Lower leg skin (tissue), 4 donors: ENCODE data around the gene RSPH9. TPM values are rescaled to one million over a fixed set of nuclear protein-coding genes. Genes with fewer than 3 reads are reported as not detected.
"Not testable (repeated sequence)": the region's sequence is repeated elsewhere in the genome, so short reads cannot be mapped to it uniquely, and the experiment has no call there.

Experiments
- DNase-seq, 2 donors: peaks; one replicate each; pipeline ENCODE4 v3.0.0-alpha.2; 2019; ENCODE audit warnings: low spot score in 2 of 2
- H3K4me3 ChIP-seq: fragments of 200-600 bp; sonication (generic); 2 replicates; pipeline ENCODE4 v1.5.1; 2017; ENCODE audit warnings: mild to moderate bottlenecking, low read depth; ENCODE audit not compliant: poor library complexity, severe bottlenecking
- POLR2A ChIP-seq, 2 donors: fragments of 450-650 bp; IDR thresholded peaks; one replicate each; pipeline ENCODE4 v1.6.1; 2016 to 2017; ENCODE audit warnings: antibody characterized with exemption in 2 of 2, mild to moderate bottlenecking in 1 of 2, moderate library complexity in 1 of 2
- WGBS, 2 donors: methylation state at CpG; one replicate each; pipeline ENCODE4 v1.1.5; 2018; 5-methylcytosine and 5-hydroxymethylcytosine counted together
- intact Hi-C: fragments of 100-400 bp; cut with DNase I; formaldehyde crosslinking; loops from one replicate; pipeline ENCODE4 v1.15.0; 2023; ENCODE audit warnings: low total_unique reads
- total RNA-seq, 4 donors: library from RNA; depleted of rRNA; stranded (reverse); fragments of >200 nt; gene quantifications; one replicate each; pipeline ENCODE4 v1.1.0, GENCODE V29; 2016
- TF ChIP-seq, protein P1 (sequence below), 3 donors: fragments of 450-650 bp; IDR thresholded peaks; one replicate each; pipeline ENCODE4 v1.5.1; 2016; ENCODE audit warnings: antibody characterized with exemption in 3 of 3, mild to moderate bottlenecking in 3 of 3, moderate library complexity in 2 of 3

Gene RSPH9
- total RNA-seq, 4 donors from 2014 or later, result 0.17 to 0.42 TPM; not detected in 2

DNA sequence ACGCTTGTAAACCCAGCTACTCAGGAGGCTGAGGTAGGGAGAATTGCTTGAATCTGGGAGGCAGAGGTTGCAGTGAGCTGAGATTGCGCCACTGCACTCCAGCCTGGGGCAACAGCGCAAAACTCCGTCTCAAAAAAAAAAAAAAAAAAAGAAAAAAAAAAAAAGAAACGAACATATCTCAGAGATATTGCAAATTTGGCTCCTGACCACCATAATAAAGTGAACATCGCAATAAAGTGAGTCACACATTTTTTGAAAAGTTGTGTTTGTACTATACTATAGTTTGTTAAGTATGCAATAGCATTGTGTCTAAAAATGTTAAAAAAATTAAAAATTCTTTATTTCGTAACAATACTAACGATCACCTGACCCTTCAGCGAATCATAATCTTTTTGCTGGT is 13.3 kb downstream of the RSPH9 start:
- DNase-seq, result no peak
- 79 to 87% methylated on average over 9 of the region's 9 CpGs for WGBS, 2 donors
- intact Hi-C loops, result no loop called here
- H3K4me3 ChIP-seq, result no peak overlapping the region
- TF ChIP-seq POLR2A (IDR thresholded peaks at IDR 0.05), result no peak
- TF ChIP-seq, protein P1, sequence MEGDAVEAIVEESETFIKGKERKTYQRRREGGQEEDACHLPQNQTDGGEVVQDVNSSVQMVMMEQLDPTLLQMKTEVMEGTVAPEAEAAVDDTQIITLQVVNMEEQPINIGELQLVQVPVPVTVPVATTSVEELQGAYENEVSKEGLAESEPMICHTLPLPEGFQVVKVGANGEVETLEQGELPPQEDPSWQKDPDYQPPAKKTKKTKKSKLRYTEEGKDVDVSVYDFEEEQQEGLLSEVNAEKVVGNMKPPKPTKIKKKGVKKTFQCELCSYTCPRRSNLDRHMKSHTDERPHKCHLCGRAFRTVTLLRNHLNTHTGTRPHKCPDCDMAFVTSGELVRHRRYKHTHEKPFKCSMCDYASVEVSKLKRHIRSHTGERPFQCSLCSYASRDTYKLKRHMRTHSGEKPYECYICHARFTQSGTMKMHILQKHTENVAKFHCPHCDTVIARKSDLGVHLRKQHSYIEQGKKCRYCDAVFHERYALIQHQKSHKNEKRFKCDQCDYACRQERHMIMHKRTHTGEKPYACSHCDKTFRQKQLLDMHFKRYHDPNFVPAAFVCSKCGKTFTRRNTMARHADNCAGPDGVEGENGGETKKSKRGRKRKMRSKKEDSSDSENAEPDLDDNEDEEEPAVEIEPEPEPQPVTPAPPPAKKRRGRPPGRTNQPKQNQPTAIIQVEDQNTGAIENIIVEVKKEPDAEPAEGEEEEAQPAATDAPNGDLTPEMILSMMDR (IDR thresholded peaks at IDR 0.05), result no peak

DNA sequence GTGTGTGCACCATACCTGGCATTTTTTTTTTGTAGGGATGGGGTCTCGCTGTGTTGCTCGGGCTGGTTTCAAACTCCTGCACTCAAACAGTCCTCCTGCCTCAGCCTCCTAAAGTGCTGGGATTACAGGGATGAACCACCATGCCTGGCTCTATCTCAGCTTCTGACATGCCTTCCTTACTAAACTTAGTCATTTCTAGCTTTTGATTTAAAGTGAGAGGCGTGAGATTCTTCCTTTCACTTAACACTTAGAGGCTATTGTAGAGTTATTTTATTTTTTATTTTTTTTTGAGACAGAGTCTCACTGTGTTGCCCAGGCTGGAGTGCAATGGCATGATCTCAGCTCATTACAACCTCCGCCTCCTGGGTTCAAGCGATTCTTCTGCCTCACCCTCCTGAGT is 18.1 kb downstream of the RSPH9 start:
- intact Hi-C loops, DNase-seq, H3K4me3 ChIP-seq: not testable (repeated sequence)
- 89 to 94% methylated on average over 5 of the region's 5 CpGs for WGBS, 2 donors

DNA sequence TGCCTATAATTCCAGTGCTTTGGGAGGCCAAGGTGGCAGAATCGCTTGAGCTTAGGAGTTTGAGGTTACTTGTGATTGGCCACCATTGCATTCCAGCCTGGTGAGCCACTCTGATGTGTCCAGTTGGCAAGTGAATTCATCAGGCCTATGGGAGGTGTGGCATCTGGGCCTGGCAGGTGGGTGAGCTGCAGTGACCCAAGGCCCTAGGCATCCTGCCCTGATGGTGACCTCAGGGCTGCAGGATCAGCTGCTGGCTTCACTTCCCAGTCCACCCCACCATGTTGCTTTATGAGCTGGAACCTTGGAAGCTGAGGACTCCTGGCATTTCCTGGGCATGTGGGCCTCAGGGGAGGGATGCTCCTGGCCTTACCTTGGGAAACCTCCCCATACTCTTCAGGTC is 20.5 kb downstream of the RSPH9 start:
- WGBS, 2 donors, result 88 to 100% methylated on average over 1 of the region's 1 CpG
- intact Hi-C loops, result loop anchor here (5.0 kb wide), 2 partner anchors 97 to 412 kb away; no protein-coding TSS in a partner anchor
- TF ChIP-seq, protein P1 (IDR thresholded peaks at IDR 0.05), result no peak
- TF ChIP-seq POLR2A (IDR thresholded peaks at IDR 0.05), result no peak
- no peak for DNase-seq
- no peak overlapping the region for H3K4me3 ChIP-seq

DNA sequence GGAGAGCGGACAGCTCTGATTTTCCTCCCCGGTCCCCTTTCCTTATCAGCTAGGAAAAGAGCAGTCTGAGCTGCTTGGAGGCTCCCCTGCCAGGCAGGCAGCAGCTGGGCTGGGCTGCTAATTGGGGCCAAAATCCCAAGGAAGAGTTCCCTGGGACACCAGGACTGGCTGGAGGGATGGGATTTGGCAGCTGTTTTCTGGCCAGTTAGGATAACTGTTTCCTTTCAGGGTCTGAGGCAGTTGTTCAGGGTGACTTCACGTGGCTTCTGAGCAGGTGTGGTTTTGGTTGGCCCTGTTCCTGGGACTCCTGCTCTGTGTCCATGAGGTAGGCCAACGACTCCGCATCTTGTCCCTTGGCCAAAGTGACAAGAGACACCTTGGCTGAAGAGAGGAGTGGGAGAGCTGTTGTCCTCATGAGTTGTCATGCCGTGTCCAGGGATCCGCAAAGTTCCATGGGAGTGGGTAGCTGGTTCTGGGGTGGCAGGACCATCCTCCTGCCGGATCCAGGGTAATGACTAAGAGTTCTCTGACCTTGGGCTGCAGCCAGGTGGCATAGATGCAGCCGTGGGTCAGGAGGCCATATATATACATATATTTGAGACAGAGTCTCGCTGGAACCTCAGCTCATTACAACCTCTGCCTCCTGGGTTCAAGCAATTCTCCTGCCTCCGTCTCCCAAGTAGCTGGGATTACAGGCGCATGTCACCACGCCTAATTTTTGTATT is 21.5 kb downstream of the RSPH9 start:
- TF ChIP-seq, protein P1 (IDR thresholded peaks at IDR 0.05), result no peak
- TF ChIP-seq POLR2A (IDR thresholded peaks at IDR 0.05), result no peak
- no peak overlapping the region for H3K4me3 ChIP-seq
- 58 to 65% methylated on average over 13 of the region's 13 CpGs for WGBS, 2 donors
- intact Hi-C loops, result loop anchor here (5.0 kb wide), 2 partner anchors 96 to 411 kb away; no protein-coding TSS in a partner anchor
- DNase-seq, result no peak

DNA sequence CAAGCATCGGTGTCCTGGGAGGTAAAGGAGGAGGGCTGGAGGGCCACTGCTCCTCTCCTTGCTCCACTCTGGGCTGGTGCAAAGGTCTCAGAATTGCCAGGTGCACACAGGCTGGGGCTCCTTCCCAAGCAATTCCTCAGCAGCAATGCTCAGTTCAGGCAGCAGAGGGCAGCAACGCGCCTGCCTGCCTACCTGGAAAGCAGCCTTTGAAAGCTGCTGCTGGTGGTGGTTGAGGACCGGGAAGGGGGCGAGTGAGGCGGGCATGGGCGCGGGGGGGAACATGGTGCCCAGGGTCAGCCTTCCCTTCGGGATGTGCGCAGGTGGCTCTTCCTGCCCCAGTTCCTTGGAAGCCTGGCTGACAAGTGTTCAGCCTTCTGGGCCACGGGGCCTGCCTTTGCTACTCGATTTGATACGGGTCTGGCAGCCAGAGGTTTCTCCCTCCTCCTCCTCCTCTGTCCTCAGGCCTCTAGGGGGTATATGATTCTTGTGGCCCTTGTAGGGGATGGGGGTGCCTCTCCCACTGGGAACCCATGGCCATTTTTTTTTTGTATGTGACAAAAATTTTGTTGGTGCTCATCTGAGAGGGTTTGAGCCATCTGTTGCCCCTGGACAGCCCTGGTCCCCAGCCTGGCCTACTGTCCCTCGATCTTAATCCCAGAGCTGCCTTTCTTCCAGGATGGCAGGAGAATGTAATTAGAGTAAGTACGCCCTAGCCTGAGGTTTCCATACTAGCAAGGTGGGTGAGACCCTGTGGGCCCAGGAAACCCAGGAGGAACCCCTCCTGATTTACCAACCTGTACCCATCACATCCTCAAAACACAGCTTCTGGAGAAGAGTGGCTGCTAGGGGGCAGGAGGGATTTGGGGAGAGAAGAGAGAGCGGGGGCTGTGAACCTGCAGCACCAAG is 22.7 kb downstream of the RSPH9 start:
- no peak overlapping the region for H3K4me3 ChIP-seq
- 11 to 15% methylated on average over 12 to 14 of the region's 16 CpGs for WGBS, 2 donors
- peak; percentile 65 to 97 for DNase-seq
- intact Hi-C loops, result loop anchor here (5.0 kb wide), 2 partner anchors 95 to 410 kb away; no protein-coding TSS in a partner anchor
- TF ChIP-seq POLR2A (IDR thresholded peaks at IDR 0.05), result no peak
- TF ChIP-seq, protein P1 (IDR thresholded peaks at IDR 0.05), result peak in 1 of 3 donors; percentile 91
